SK-N-SH (cell line): Measurements from ENCODE around the gene KCTD15. TPM values are rescaled to one million over a fixed set of nuclear protein-coding genes. Genes with fewer than 3 reads are reported as not detected.

Source experiments
- CTCF ChIA-PET: fragments of 300-600, 350-600 bp; formaldehyde crosslinking; extraction: SDS; loops from one replicate; lab custom pipeline; 2021; lab: Yijun Ruan, JAX
- POLR2A ChIA-PET: fragments of 350-600 bp; sonication (Branson Sonifier 250); formaldehyde crosslinking; extraction: SDS; loops from one replicate; lab custom pipeline; 2020; ENCODE audit warnings: antibody characterized with exemption, inconsistent platforms; lab: Yijun Ruan, JAX
- DNase-seq: peaks from one replicate; pipeline ENCODE4 v3.0.0; 2012
- H2AFZ ChIP-seq: fragments of 200-600 bp; sonication (generic); 2 replicates; pipeline ENCODE4 v1.8.1; 2016; ENCODE audit warnings: antibody characterized with exemption, mild to moderate bottlenecking, low read depth
- H3F3A ChIP-seq: fragments of 200-600 bp; sonication (generic); replicated peaks from 2 replicates; pipeline ENCODE3; 2016; ENCODE audit warnings: antibody characterized with exemption, mild to moderate bottlenecking; ENCODE audit not compliant: insufficient read depth
- H3K27ac ChIP-seq, 2 experiments: fragments of 200-500 bp in 1 of 2; fragments of 200-600 bp in 1 of 2; sonication (Bioruptor generic) in 1 of 2; sonication (generic), shearing (Covaris generic) in 1 of 2; 2 replicates each; pipeline versions ENCODE4 v1.5.1 to v1.6.1; 2014 to 2016; ENCODE audit warnings: low read depth in 2 of 2, inconsistent platforms in 1 of 2, low read length in 1 of 2, mild to moderate bottlenecking in 1 of 2, mixed read lengths in 1 of 2
- H3K27me3 ChIP-seq: fragments of 200-600 bp; sonication (generic), shearing (Covaris generic); 2 replicates; pipeline ENCODE4 v1.6.1; 2016; ENCODE audit warnings: mixed run types; ENCODE audit not compliant: insufficient read depth
- H3K36me3 ChIP-seq, 2 experiments: fragments of 200-500 bp in 1 of 2; fragments of 200-600 bp in 1 of 2; sonication (Bioruptor generic) in 1 of 2; sonication (generic) in 1 of 2; replicated peaks in 1 of 2; 2 replicates each; pipeline versions ENCODE3 to v1.5.1; 2014 to 2016; ENCODE audit warnings: low read length in 1 of 2, mild to moderate bottlenecking in 1 of 2; ENCODE audit not compliant: insufficient read depth in 2 of 2, control insufficient read depth in 1 of 2
- H3K4me1 ChIP-seq, 2 experiments: fragments of 200-500 bp in 1 of 2; fragments of 200-600 bp in 1 of 2; sonication (Bioruptor generic) in 1 of 2; sonication (generic), shearing (Covaris generic) in 1 of 2; 2 replicates each; pipeline versions ENCODE4 v1.5.1 to v1.6.1; 2014 to 2016; ENCODE audit warnings: low read depth in 1 of 2, low read length in 1 of 2, mixed run types in 1 of 2; ENCODE audit not compliant: insufficient read depth in 2 of 2, control insufficient read depth in 1 of 2
- H3K4me2 ChIP-seq: fragments of 200-600 bp; sonication (generic), shearing (Covaris generic); 2 replicates; pipeline ENCODE4 v1.6.1; 2017; ENCODE audit warnings: mixed run types
- H3K4me3 ChIP-seq, 2 experiments: fragments of 200-500 bp in 1 of 2; fragments of 200-600 bp in 1 of 2; sonication (Bioruptor generic) in 1 of 2; sonication (generic), shearing (Covaris generic) in 1 of 2; 2 replicates each; pipeline versions ENCODE4 v1.5.1 to v1.8.1; 2014 to 2016; ENCODE audit warnings: low read depth in 2 of 2, inconsistent platforms in 1 of 2, low read length in 1 of 2, mild to moderate bottlenecking in 1 of 2, mixed read lengths in 1 of 2, moderate library complexity in 1 of 2
- H3K79me2 ChIP-seq: fragments of 200-600 bp; sonication (generic); 2 replicates; pipeline ENCODE4 v1.8.1; 2017; ENCODE audit warnings: mild to moderate bottlenecking; ENCODE audit not compliant: insufficient read depth
- H3K9ac ChIP-seq: fragments of 200-600 bp; sonication (generic); 2 replicates; pipeline ENCODE4 v1.6.1; 2017; ENCODE audit warnings: mixed run types
- H3K9me2 ChIP-seq: fragments of 200-600 bp; sonication (generic); 2 replicates; pipeline ENCODE4 v1.6.1; 2017; ENCODE audit warnings: mixed run types
- H3K9me3 ChIP-seq: fragments of 200-600 bp; sonication (generic); 2 replicates; pipeline ENCODE4 v1.6.1; 2017; ENCODE audit warnings: mixed run types, mild to moderate bottlenecking, moderate library complexity
- H4K20me1 ChIP-seq: fragments of 200-600 bp; sonication (generic); 2 replicates; pipeline ENCODE4 v1.6.1; 2017; ENCODE audit warnings: mild to moderate bottlenecking, mixed run types; ENCODE audit not compliant: insufficient read depth
- CTCF ChIP-seq: fragments of 200-600 bp; sonication (generic); IDR thresholded peaks from 2 replicates; pipeline ENCODE4 v1.6.1; 2017; ENCODE audit warnings: antibody characterized with exemption, mild to moderate bottlenecking, moderate library complexity
- EZH2phosphoT487 ChIP-seq: fragments of 200-600 bp; sonication (generic); IDR thresholded peaks from 2 replicates; pipeline ENCODE4 v1.6.1; 2017; ENCODE audit warnings: low read depth, mixed run types, mild to moderate bottlenecking, antibody characterized with exemption, moderate library complexity, borderline replicate concordance
- GABPA ChIP-seq: IDR thresholded peaks from 2 replicates; pipeline ENCODE4 v1.4.0; 2012; ENCODE audit warnings: low read depth, mild to moderate bottlenecking
- GATA2 ChIP-seq: sonication (generic); formaldehyde crosslinking; IDR thresholded peaks from 2 replicates; pipeline ENCODE4 v1.5.0; 2020; ENCODE audit warnings: mild to moderate bottlenecking, missing genetic modification reagents
- MAX ChIP-seq: IDR thresholded peaks from 2 replicates; pipeline ENCODE4 v1.4.0; 2012; ENCODE audit warnings: low read depth
- MEF2A ChIP-seq: IDR thresholded peaks from 2 replicates; pipeline ENCODE4 v1.4.0; 2012; ENCODE audit warnings: low read depth, borderline replicate concordance
- NRF1 ChIP-seq: IDR thresholded peaks from 2 replicates; pipeline ENCODE4 v1.6.1; 2012; ENCODE audit warnings: low read depth, mild to moderate bottlenecking, low read length
- PBX3 ChIP-seq: IDR thresholded peaks from 2 replicates; pipeline ENCODE4; 2012
- RCOR1 ChIP-seq: fragments of 150-350 bp; IDR thresholded peaks from 2 replicates; pipeline ENCODE4 v1.6.1; 2017; ENCODE audit warnings: antibody characterized with exemption, low read length
- REST ChIP-seq: IDR thresholded peaks from 2 replicates; pipeline ENCODE4 v1.6.1; 2012; ENCODE audit warnings: mild to moderate bottlenecking, low read depth, low read length, moderate library complexity
- SMC3 ChIP-seq: IDR thresholded peaks from 2 replicates; pipeline ENCODE4 v1.6.1; 2012; ENCODE audit warnings: low read depth, low read length, improper control_type of control experiment
- TEAD4 ChIP-seq: IDR thresholded peaks from 2 replicates; pipeline ENCODE4 v1.4.0; 2012; ENCODE audit warnings: mild to moderate bottlenecking, borderline replicate concordance; ENCODE audit not compliant: insufficient read depth
- USF1 ChIP-seq: IDR thresholded peaks from 2 replicates; pipeline ENCODE4 v1.4.0; 2012; ENCODE audit warnings: low read depth, borderline replicate concordance
- YY1 ChIP-seq: IDR thresholded peaks from 2 replicates; pipeline ENCODE4 v1.4.0; 2012; ENCODE audit warnings: low read depth, mild to moderate bottlenecking
- ZBTB33 ChIP-seq: IDR thresholded peaks from 2 replicates; pipeline ENCODE4 v1.4.0; 2012; ENCODE audit warnings: low read depth, borderline replicate concordance
- WGBS: methylation state at CpG from one replicate; pipeline ENCODE4 v1.1.6; 2017; ENCODE audit warnings: low lambda C conversion rate; 5-methylcytosine and 5-hydroxymethylcytosine counted together
- polyA plus RNA-seq, 3 experiments: library from polyadenylated mRNA; depleted of rRNA; stranded (reverse); fragments of >200 nt; gene quantifications; 2 replicates each; pipeline ENCODE4 v1.2.3, GENCODE V29; 2012

Gene KCTD15
- polyA plus RNA-seq, 1 of the 3 experiments (the other 2 are of a cell fraction): 15.5 TPM

GRCh38 chr19:33806434-33806881, 9.8 kb downstream of the KCTD15 start:
- no peaks in the 10 kb centered on the region for H3K79me2 ChIP-seq
- ChIA-PET CTCF (interaction anchor here (1.0 to 2.1 kb wide), 3 partner anchors 29 to 191 kb away, joined by 3 to 7 read pairs (median 6); no protein-coding TSS in a partner anchor), POLR2A (no interaction called here)
- no peak overlapping the region for H3K4me2 ChIP-seq
- no peak overlapping the region for H3K9ac ChIP-seq
- peaks cover 0 to 10% of the 10 kb centered on the region in 2 experiments; a peak in 1 of 4 replicates for H3K4me1 ChIP-seq
- TF ChIP-seq USF1: no peak
- no peak for TF ChIP-seq TEAD4
- TF ChIP-seq ZBTB33: no peak
- H4K20me1 ChIP-seq: no peaks in the 10 kb centered on the region
- no peak for DNase-seq
- peaks cover 0 to 8% of the 10 kb centered on the region in 2 experiments for H3K36me3 ChIP-seq
- no peak overlapping the region for H3K4me3 ChIP-seq
- no peaks in the 10 kb centered on the region for H3K9me2 ChIP-seq
- H3K9me3 ChIP-seq: no peaks in the 10 kb centered on the region
- no peak overlapping the region for H2AFZ ChIP-seq
- H3K27me3 ChIP-seq: no peaks in the 10 kb centered on the region
- H3K27ac ChIP-seq: no peak overlapping the region
- no peaks in the 10 kb centered on the region for H3F3A ChIP-seq
- 85% methylated on average over 7 of the region's 8 CpGs for WGBS

- H3K4me1 ChIP-seq: peaks cover 0 to 23% of the 10 kb centered on the region in 2 experiments; a peak in 1 of 4 replicates
- H3F3A ChIP-seq: no peaks in the 10 kb centered on the region
- no peak overlapping the region for H3K4me2 ChIP-seq
- H3K27me3 ChIP-seq: no peaks in the 10 kb centered on the region
- H3K9me3 ChIP-seq: no peaks in the 10 kb centered on the region
- no peaks in the 10 kb centered on the region for H3K9me2 ChIP-seq
- no peaks in the 10 kb centered on the region for H4K20me1 ChIP-seq
- ChIA-PET POLR2A (no interaction called here), CTCF (interaction anchor here (1.2 to 1.9 kb wide), 2 partner anchors 13 to 30 kb away, joined by 5 to 12 read pairs; no protein-coding TSS in a partner anchor)
- WGBS: 67% methylated on average over 1 of the region's 1 CpG
- H3K79me2 ChIP-seq: no peaks in the 10 kb centered on the region
- no peak overlapping the region for H2AFZ ChIP-seq
- peaks cover 0 to 3% of the 10 kb centered on the region in 2 experiments for H3K36me3 ChIP-seq
- no peak overlapping the region for H3K9ac ChIP-seq
- no peak overlapping the region for H3K27ac ChIP-seq
- no peak for DNase-seq
- no peak overlapping the region for H3K4me3 ChIP-seq
- TF ChIP-seq GABPA (no peak), GATA2 (CRISPR knock-in tag) (no peak), YY1 (no peak), TEAD4 (no peak), MEF2A (no peak), NRF1 (no peak), SMC3 (no peak), REST (no peak), PBX3 (no peak), CTCF (no peak), MAX (no peak), RCOR1 (no peak), EZH2phosphoT487 (no peak)
Observed at GRCh38 chr19:33808399-33808798, 11.7 kb downstream of the KCTD15 start.
